ELR (cell line): ENCODE data around the gene ODF2.
"Not testable (repeated sequence)": the region's sequence is repeated elsewhere in the genome, so short reads cannot be mapped to it uniquely, and the experiment has no call there.

ENCODE experiments used
- DNase-seq: peaks from one replicate; pipeline ENCODE4 v3.0.0-alpha.2; 2015; ENCODE audit warnings: low read depth

Gene ODF2

GRCh38 chr9:128455849-128456612 lies at the start of gene ODF2:
TSS of gene ODF2 (plus strand) at chr9:128456006. CDS start at chr9:128456092, 86 bp downstream.
- peak; percentile 98 for DNase-seq

- peak; percentile 69 for DNase-seq
Observed at GRCh38 chr9:128406848-128407391, 48.9 kb upstream of the ODF2 start.

- no peak for DNase-seq
Observed at GRCh38 chr9:128408963-128409431, 46.8 kb upstream of the ODF2 start.

- no peak for DNase-seq
Observed at GRCh38 chr9:128409450-128409849, 46.4 kb upstream of the ODF2 start.

- DNase-seq = peak; percentile 58
Observed at GRCh38 chr9:128409978-128410377, 45.8 kb upstream of the ODF2 start.

GRCh38 chr9:128411364-128412119 lies 44.3 kb upstream of the ODF2 start:
- DNase-seq = no peak

- peak; percentile 48 for DNase-seq
Observed at GRCh38 chr9:128412120-128412790, 43.6 kb upstream of the ODF2 start.

- DNase-seq = not testable (repeated sequence)
Observed at GRCh38 chr9:128413728-128414127, 42.1 kb upstream of the ODF2 start.

- peak; percentile 36 for DNase-seq
Observed at GRCh38 chr9:128414461-128414860, 41.3 kb upstream of the ODF2 start.

GRCh38 chr9:128415281-128415680 lies 40.5 kb upstream of the ODF2 start:
- no peak for DNase-seq

- no peak for DNase-seq
Observed at GRCh38 chr9:128416014-128416413, 39.8 kb upstream of the ODF2 start.

GRCh38 chr9:128416432-128417019 lies 39.3 kb upstream of the ODF2 start:
- no peak for DNase-seq

- DNase-seq = peak; percentile 41
Observed at GRCh38 chr9:128419061-128419925, 36.5 kb upstream of the ODF2 start.

GRCh38 chr9:128420060-128420650 lies 35.7 kb upstream of the ODF2 start:
- peak; percentile 79 for DNase-seq

GRCh38 chr9:128420651-128421481 lies 34.9 kb upstream of the ODF2 start, which contains the start of gene CERCAM:
TSS of gene CERCAM (plus strand) at chr9:128420857. CDS start at chr9:128420878, 21 bp downstream.
- DNase-seq = peak; percentile 71

GRCh38 chr9:128421482-128421996 lies 34.3 kb upstream of the ODF2 start:
- DNase-seq = peak; percentile 28

- not testable (repeated sequence) for DNase-seq
Observed at GRCh38 chr9:128422022-128422782, 33.6 kb upstream of the ODF2 start.

- no peak for DNase-seq
Observed at GRCh38 chr9:128422783-128423150, 33.0 kb upstream of the ODF2 start.
